CD8-positive, alpha-beta memory T cell (primary cell): ENCODE results near the gene EPHA2. TPM values are rescaled to one million over a fixed set of nuclear protein-coding genes. Genes with fewer than 3 reads are reported as not detected.

Source experiments
- CTCF ChIA-PET: fragments of 350-600 bp; sonication (Branson Sonifier 250); formaldehyde crosslinking; loops from one replicate; lab custom pipeline; 2021; ENCODE audit warnings: antibody characterized with exemption; lab: Charles Lee
- POLR2A ChIA-PET: fragments of 350-600 bp; sonication (Branson Sonifier 250); formaldehyde crosslinking; loops from one replicate; lab custom pipeline; 2021; ENCODE audit warnings: antibody characterized with exemption; lab: Charles Lee
- DNase-seq, 5 donors: peaks; one replicate each; pipeline versions ENCODE4 v3.0.0 to v3.0.0-alpha.2; 2020 to 2022; ENCODE audit warnings: mixed read lengths in 1 of 5
- H3K27ac ChIP-seq: one replicate; pipeline ENCODE4 v1.7.0; 2013; ENCODE audit warnings: low read depth, mild to moderate bottlenecking, low read length, moderate library complexity
- H3K27me3 ChIP-seq: 2 replicates; pipeline ENCODE4 v1.7.0; 2013; ENCODE audit warnings: low read length, mild to moderate bottlenecking; ENCODE audit not compliant: insufficient read depth, poor library complexity, severe bottlenecking
- H3K36me3 ChIP-seq: 2 replicates; pipeline ENCODE4 v1.7.0; 2013; ENCODE audit warnings: mild to moderate bottlenecking, low read length, moderate library complexity; ENCODE audit not compliant: insufficient read depth
- H3K4me1 ChIP-seq: 2 replicates; pipeline ENCODE4 v1.7.0; 2013; ENCODE audit warnings: mild to moderate bottlenecking, low read length, moderate library complexity; ENCODE audit not compliant: insufficient read depth
- H3K4me3 ChIP-seq: 2 replicates; pipeline ENCODE4 v1.7.0; 2013; ENCODE audit warnings: mild to moderate bottlenecking, low read length
- H3K9me3 ChIP-seq: 2 replicates; pipeline ENCODE4 v1.7.0; 2013; ENCODE audit warnings: mild to moderate bottlenecking, low read length
- H3K27ac Mint-ChIP-seq, 8 donors: one replicate each; pipeline ENCODE4 v1.8.0; 2020 to 2021; ENCODE audit warnings: mixed read lengths in 8 of 8, mild to moderate bottlenecking in 6 of 8, inconsistent platforms in 3 of 8, moderate library complexity in 3 of 8
- H3K27me3 Mint-ChIP-seq, 2 donors: one replicate each; pipeline ENCODE4 v1.8.0; 2020 to 2021; ENCODE audit warnings: mixed read lengths in 2 of 2, mild to moderate bottlenecking in 1 of 2, moderate library complexity in 1 of 2
- H3K36me3 Mint-ChIP-seq, 3 donors: one replicate each; pipeline ENCODE4 v1.8.0; 2020 to 2021; ENCODE audit warnings: mixed read lengths in 3 of 3, inconsistent platforms in 1 of 3, mild to moderate bottlenecking in 1 of 3
- H3K4me1 Mint-ChIP-seq, 3 donors: one replicate each; pipeline ENCODE4 v1.8.0; 2020 to 2021; ENCODE audit warnings: mixed read lengths in 3 of 3, inconsistent platforms in 1 of 3, mild to moderate bottlenecking in 1 of 3
- H3K4me3 Mint-ChIP-seq, 7 donors: one replicate each; pipeline ENCODE4 v1.8.0; 2020 to 2021; ENCODE audit warnings: mixed read lengths in 7 of 7, mild to moderate bottlenecking in 6 of 7, moderate library complexity in 4 of 7, inconsistent platforms in 2 of 7
- H3K9me3 Mint-ChIP-seq, 5 donors: one replicate each; pipeline ENCODE4 v1.8.0; 2020 to 2022; ENCODE audit warnings: mixed read lengths in 5 of 5, mild to moderate bottlenecking in 3 of 5, moderate library complexity in 2 of 5, inconsistent platforms in 1 of 5
- polyA plus RNA-seq: library from polyadenylated mRNA; unstranded; fragments of 300-500 nt; fragmentation: Illumina TruSeq; gene quantifications from one replicate; pipeline ENCODE4 v1.2.3, GENCODE V29; 2021
- total RNA-seq, 2 experiments: library from RNA; stranded (reverse); gene quantifications; one replicate each; pipeline ENCODE4 v1.2.3, GENCODE V29; 2021

EPHA2 gene
- total and polyA plus RNA-seq, 3 experiments from 2014 or later, result not detected

DNA sequence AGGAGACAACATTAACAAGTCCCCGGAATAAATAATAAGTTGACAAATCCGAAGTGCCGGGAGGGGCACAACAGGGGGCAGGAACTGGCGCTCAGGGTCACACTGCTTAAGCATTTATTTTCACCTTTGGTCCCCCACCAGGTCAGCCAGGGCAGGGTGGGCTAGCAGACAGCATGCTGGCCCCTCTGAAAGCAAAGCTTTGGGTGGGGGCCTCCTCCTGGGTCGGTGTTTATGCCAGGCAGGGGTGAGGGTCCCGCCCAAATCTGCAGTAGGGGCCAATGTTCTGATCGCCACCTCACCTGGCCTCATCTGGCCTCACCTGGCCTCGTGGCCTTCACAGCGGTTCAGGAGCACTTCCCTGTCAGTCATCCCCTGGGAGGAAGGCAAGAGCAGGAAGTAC is 74.2 kb downstream of the EPHA2 start:
- peaks cover 7 to 12% (median 10%) of the 10 kb centered on the region in 3 donors for H3K4me1 Mint-ChIP-seq
- H3K9me3 Mint-ChIP-seq, result no peaks in the 10 kb centered on the region
- H3K4me1 ChIP-seq, result peaks cover 12% of the 10 kb centered on the region
- CTCF ChIA-PET, result interaction anchor here (0.6 to 7.9 kb wide), 12 partner anchors 9 to 170 kb away, joined by 3 to 196 read pairs (median 5); partner anchors contain the start of gene FAM131C
- POLR2A ChIA-PET, result no interaction called here
- no peaks in the 10 kb centered on the region for H3K9me3 ChIP-seq
- H3K4me3 Mint-ChIP-seq, result no peak overlapping the region
- no peaks in the 10 kb centered on the region for H3K36me3 ChIP-seq
- no peak overlapping the region for H3K27ac Mint-ChIP-seq
- H3K4me3 ChIP-seq, result no peak overlapping the region
- H3K27me3 ChIP-seq, result no peaks in the 10 kb centered on the region
- peaks cover 0 to 1% of the 10 kb centered on the region in 2 donors for H3K27me3 Mint-ChIP-seq
- no peak for DNase-seq
- H3K27ac ChIP-seq, result no peak overlapping the region
- H3K36me3 Mint-ChIP-seq, result no peaks in the 10 kb centered on the region

- no peak overlapping the region for H3K27ac ChIP-seq
- no peak overlapping the region for H3K4me3 ChIP-seq
- Mint-ChIP-seq H3K27me3 (peaks cover 1 to 2% of the 10 kb centered on the region in 2 donors), H3K27ac (peak overlapping the region in 4 of 8 donors; percentile 11 to 83 (median 36)), H3K4me1 (peaks cover 7 to 12% (median 10%) of the 10 kb centered on the region in 3 donors), H3K4me3 (peak overlapping the region in 1 of 7 donors; percentile 24), H3K36me3 (no peaks in the 10 kb centered on the region), H3K9me3 (no peaks in the 10 kb centered on the region)
- DNase-seq, result peak in 1 of 5 donors; percentile 18
- H3K9me3 ChIP-seq, result no peaks in the 10 kb centered on the region
- ChIA-PET POLR2A (no interaction called here), CTCF (interaction anchor here (0.7 to 7.9 kb wide), 5 partner anchors 85 to 283 kb away, joined by 3 to 196 read pairs (median 11); no protein-coding TSS in a partner anchor)
- peaks cover 12% of the 10 kb centered on the region for H3K4me1 ChIP-seq
- no peaks in the 10 kb centered on the region for H3K36me3 ChIP-seq
- H3K27me3 ChIP-seq, result no peaks in the 10 kb centered on the region
These were observed 75.3 kb downstream of the EPHA2 start for GRCh38 chr1:16080422-16081150.

GRCh38 chr1:16078925-16079656 is 76.8 kb downstream of the EPHA2 start:
- Histone ChIP-seq H3K9me3 (no peaks in the 10 kb centered on the region), H3K4me3 (peak overlapping the region; percentile 35), H3K27ac (no peak overlapping the region), H3K27me3 (peaks cover 3% of the 10 kb centered on the region), H3K4me1 (peaks cover 14% of the 10 kb centered on the region), H3K36me3 (no peaks in the 10 kb centered on the region)
- Mint-ChIP-seq H3K27ac (peak overlapping the region; percentile 76 to 94 (median 88)), H3K4me3 (peak overlapping the region; percentile 75 to 89 (median 82)), H3K4me1 (peaks cover 11 to 17% (median 15%) of the 10 kb centered on the region in 3 donors), H3K27me3 (peaks cover 3 to 9% of the 10 kb centered on the region in 2 donors), H3K36me3 (no peaks in the 10 kb centered on the region), H3K9me3 (no peaks in the 10 kb centered on the region)
- DNase-seq, result peak; percentile 63 to 81 (median 70)
- CTCF ChIA-PET, result interaction anchor here (0.6 to 7.9 kb wide), 34 partner anchors 9 to 285 kb away, joined by 3 to 196 read pairs (median 4); partner anchors contain the start of genes CPLANE2, EPHA2 and FBXO42
- POLR2A ChIA-PET, result interaction anchor here (0.9 kb wide), 2 partner anchors 108 to 110 kb away, joined by 4 read pairs; no protein-coding TSS in a partner anchor

DNA sequence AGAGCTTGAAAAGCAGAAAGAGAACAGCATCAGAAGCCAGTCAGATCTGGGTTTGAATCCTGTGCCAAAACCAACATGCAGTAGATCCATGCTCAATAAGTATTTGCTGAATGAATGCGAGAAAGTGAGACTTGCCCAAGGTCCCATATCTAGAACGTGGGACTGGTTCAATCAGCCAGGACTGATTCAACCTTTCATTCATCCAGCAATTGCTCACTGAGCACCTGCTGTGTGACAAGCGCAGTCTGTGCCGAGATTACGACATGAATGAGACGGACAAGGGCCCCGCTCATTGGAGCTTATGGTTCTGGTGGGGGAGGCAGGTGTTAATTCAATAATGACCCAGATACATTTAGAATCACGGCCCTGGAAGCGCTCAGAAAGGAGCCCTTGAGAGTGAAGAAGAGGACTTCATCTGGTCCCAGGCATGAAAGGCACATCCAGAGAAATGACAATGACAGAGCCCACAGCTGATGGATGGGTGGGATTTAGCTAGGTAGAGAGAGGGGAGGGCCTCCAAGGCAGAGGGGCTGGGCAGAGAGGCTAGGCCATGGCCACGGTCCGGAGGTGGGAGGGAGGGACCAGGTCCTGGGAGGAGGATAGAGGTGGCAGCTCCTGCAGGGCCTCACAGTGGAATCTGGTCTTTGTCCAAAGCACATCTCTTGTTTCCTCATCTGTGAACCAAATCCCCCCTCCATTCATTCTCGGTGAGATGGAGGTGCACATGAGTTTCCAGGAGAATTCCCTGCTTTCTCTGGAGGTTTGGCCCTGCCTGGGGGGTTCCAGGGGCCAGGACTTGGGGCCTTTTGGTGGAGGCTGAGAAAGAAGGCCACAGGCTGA is 78.2 kb downstream of the EPHA2 start:
- ChIA-PET CTCF (interaction anchor here (1.8 to 7.9 kb wide), 9 partner anchors 7 to 286 kb away, joined by 7 to 196 read pairs (median 12); partner anchors contain the start of gene CPLANE2), POLR2A (no interaction called here)
- no peaks in the 10 kb centered on the region for H3K9me3 Mint-ChIP-seq
- H3K36me3 Mint-ChIP-seq, result no peaks in the 10 kb centered on the region
- no peak overlapping the region for H3K27ac ChIP-seq
- H3K27me3 ChIP-seq, result peaks cover 11% of the 10 kb centered on the region
- no peak overlapping the region for H3K4me3 ChIP-seq
- H3K4me1 ChIP-seq, result peaks cover 19% of the 10 kb centered on the region
- no peaks in the 10 kb centered on the region for H3K36me3 ChIP-seq
- H3K27ac Mint-ChIP-seq, result peak overlapping the region in 3 of 8 donors; percentile 33 to 42 (median 35)
- peak overlapping the region in 3 of 7 donors; percentile 6 to 70 (median 42) for H3K4me3 Mint-ChIP-seq
- no peaks in the 10 kb centered on the region for H3K9me3 ChIP-seq
- peaks cover 17 to 21% (median 20%) of the 10 kb centered on the region in 3 donors for H3K4me1 Mint-ChIP-seq
- peaks cover 8 to 14% of the 10 kb centered on the region in 2 donors for H3K27me3 Mint-ChIP-seq
- DNase-seq, result no peak

DNA sequence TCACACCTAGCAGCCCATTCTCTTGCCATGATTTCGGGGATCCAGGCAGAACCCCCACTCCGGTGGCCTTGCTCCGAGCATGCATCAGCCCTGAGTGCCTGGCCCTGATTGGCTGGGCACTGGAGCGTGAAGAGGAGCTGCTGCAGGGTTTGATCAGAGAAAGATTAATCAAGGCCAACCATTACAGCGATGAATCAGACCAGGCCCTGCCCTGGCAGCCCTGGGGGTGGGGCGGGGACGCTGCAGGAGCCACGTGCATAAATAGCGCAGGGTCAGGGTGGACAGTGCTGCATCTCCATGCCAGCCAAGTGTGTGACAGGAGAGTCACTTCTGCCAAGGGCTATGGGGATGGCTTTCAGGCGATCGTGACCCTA is 79.0 kb downstream of the EPHA2 start:
- Mint-ChIP-seq H3K27ac (peak overlapping the region in 2 of 8 donors; percentile 35 to 42), H3K4me3 (no peak overlapping the region), H3K9me3 (no peaks in the 10 kb centered on the region), H3K27me3 (peaks cover 8 to 14% of the 10 kb centered on the region in 2 donors), H3K4me1 (peaks cover 20 to 23% (median 20%) of the 10 kb centered on the region in 3 donors), H3K36me3 (no peaks in the 10 kb centered on the region)
- DNase-seq, result no peak
- CTCF ChIA-PET, result interaction anchor here (7.9 kb wide), 1 partner anchor 111 kb away, joined by 196 read pairs; no protein-coding TSS in a partner anchor
- H3K36me3 ChIP-seq, result no peaks in the 10 kb centered on the region
- peaks cover 14% of the 10 kb centered on the region for H3K27me3 ChIP-seq
- H3K4me3 ChIP-seq, result no peak overlapping the region
- H3K27ac ChIP-seq, result no peak overlapping the region
- no peaks in the 10 kb centered on the region for H3K9me3 ChIP-seq
- POLR2A ChIA-PET, result no interaction called here
- H3K4me1 ChIP-seq, result peaks cover 19% of the 10 kb centered on the region

- no peaks in the 10 kb centered on the region for H3K9me3 Mint-ChIP-seq
- Histone ChIP-seq H3K27ac (peak overlapping the region; percentile 20), H3K27me3 (peaks cover 14% of the 10 kb centered on the region), H3K4me1 (peaks cover 19% of the 10 kb centered on the region), H3K4me3 (no peak overlapping the region), H3K36me3 (no peaks in the 10 kb centered on the region), H3K9me3 (no peaks in the 10 kb centered on the region)
- ChIA-PET CTCF (interaction anchor here (2.0 to 5.1 kb wide), 2 partner anchors 111 to 113 kb away, joined by 8 to 27 read pairs; no protein-coding TSS in a partner anchor), POLR2A (no interaction called here)
- H3K36me3 Mint-ChIP-seq, result no peaks in the 10 kb centered on the region
- H3K27me3 Mint-ChIP-seq, result peaks cover 8 to 14% of the 10 kb centered on the region in 2 donors
- H3K27ac Mint-ChIP-seq, result no peak overlapping the region
- peak overlapping the region in 1 of 7 donors; percentile 59 for H3K4me3 Mint-ChIP-seq
- peaks cover 22 to 26% (median 23%) of the 10 kb centered on the region in 3 donors for H3K4me1 Mint-ChIP-seq
- DNase-seq, result no peak
These were observed 79.6 kb downstream of the EPHA2 start for GRCh38 chr1:16076031-16076864.
